ACHN (cell line): ENCODE data around the gene ZDHHC5.
"Not testable (repeated sequence)": the region's sequence is repeated elsewhere in the genome, so short reads cannot be mapped to it uniquely, and the experiment has no call there.

ENCODE experiments used
- DNase-seq: peaks from one replicate; pipeline ENCODE4 v3.0.0-alpha.2; 2015
- in situ Hi-C: cut with HindIII; loops from 2 replicates; pipeline ENCODE4 v1.10.0; 2017; ENCODE audit warnings: low sequenced_read_pairs, low pct_ligation_motif_present, low pct_unique_long_range_greater_than_20kb

ZDHHC5 gene

DNA sequence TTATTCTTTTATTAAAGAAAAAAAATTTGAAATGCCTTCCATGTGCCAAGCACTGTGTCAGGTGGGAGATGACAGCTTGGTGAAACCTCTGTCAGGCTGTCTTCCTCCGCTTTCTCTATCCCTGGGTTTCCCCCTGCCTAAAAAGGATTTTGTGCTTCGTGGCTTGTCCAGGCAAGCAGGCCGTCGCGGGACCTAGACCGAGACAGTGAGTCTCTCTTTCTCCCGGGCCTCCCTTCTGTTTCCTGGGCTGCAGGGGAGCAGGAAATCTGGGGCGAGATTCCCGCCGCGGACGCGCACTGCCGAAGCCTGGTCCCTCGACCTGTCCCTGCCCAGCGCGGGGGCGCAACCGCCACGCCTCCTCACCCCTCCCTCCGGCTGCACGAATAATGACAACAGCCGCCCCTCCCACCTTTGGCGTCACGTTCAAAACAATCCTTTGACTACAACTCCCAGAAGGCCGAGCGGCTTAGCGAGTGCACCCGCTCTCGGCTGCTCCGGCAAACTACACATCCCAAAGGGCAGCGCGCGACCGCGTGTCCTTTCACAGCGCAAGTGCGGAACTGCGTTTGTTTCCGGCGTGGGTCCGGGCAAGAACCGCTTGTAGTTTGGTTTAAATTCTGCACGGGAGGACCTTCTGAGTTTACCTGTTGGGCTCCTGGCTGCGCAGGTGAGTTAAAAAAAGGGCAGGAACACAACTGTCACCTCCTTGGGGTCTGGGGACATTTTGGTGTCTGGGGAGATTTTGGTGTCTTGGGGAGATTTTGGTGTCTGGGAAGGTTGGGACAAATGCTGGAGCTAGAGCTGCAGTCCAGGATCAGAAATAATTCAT lies 10.5 kb upstream of the ZDHHC5 start, which contains the start of gene CLP1:
Gene CLP1, plus strand, starts transcription at position 569 of the 829 bp plus-strand sequence. CDS start 1,715 bp downstream, outside the sequence.
- peak; percentile 98 for DNase-seq
- in situ Hi-C loops = no loop called here

DNA sequence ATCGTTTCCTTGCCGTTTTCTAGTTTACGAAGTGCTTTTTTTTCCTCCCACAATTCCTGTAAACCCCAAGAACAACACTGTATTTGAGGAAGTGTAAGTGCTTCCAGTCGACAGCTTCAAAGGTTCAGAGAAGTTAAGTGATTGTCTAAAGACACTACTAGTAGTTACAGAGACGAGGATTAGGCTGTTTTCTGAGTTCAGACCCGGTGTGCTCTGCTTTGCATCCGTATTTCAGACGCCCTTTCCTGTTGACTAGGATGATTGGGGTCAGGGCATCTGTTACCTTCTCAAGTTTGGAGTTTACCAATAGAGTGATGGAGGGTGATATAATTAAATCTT lies 9.9 kb upstream of the ZDHHC5 start:
- in situ Hi-C loops = no loop called here

DNA sequence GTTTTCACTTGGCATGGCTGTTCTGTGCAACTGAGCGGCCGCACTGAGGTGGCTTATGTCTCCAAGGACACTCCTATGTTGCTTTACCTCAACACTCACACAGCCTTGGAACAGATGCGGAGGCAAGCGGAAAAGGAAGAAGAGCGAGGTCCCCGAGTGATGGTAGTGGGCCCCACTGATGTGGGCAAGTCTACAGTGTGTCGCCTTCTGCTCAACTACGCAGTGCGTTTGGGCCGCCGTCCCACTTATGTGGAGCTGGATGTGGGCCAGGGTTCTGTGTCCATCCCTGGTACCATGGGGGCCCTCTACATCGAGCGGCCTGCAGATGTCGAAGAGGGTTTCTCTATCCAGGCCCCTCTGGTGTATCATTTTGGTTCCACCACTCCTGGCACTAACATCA lies 8.2 kb upstream of the ZDHHC5 start:
- DNase-seq = no peak
- in situ Hi-C loops = no loop called here

More for the DNA sequence above, 9.9 kb upstream of the ZDHHC5 start:
- no peak for DNase-seq

DNA sequence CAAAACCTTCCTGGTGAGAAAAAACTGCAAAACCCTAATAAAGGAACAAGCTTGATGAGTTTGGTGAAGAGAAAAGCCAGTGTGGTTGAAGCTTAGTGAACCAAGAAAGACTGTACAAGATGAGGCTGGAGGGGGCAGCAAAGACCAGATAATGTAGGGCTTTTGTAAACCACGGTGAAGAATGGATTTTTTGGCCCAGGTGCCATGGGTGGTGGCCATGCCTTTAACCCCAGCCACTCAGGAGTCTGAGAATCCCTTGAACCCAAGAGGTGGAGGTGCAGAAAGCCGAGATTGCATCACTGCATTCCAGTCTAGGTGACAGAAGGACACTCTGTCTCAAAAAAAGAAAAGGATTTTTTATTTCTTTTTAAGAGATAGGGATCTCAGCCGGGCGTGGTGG lies 5.0 kb upstream of the ZDHHC5 start:
- in situ Hi-C loops = no loop called here
- peak; percentile 39 for DNase-seq

DNA sequence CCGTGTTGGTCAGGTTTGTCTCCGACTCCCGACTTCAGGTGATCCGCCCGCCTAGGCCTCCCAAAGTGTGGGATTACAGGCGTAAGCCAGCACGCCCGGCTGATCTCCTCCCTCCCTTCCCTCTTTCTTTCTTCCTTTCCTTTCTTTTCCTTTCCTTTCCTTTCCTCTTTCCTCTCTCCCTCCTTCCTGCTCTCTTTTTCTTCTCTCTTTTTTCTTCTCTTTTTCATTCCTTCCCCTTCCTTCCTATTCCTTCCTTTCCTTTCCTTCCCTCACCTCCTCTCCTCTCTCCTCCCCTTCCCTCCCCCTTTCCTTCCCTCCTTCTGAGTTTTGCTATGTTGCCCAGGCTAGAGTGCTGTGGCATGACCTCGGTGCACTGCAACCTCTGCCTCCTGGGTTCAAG lies 3.9 kb upstream of the ZDHHC5 start:
- in situ Hi-C loops = no loop called here
- DNase-seq = no peak

DNA sequence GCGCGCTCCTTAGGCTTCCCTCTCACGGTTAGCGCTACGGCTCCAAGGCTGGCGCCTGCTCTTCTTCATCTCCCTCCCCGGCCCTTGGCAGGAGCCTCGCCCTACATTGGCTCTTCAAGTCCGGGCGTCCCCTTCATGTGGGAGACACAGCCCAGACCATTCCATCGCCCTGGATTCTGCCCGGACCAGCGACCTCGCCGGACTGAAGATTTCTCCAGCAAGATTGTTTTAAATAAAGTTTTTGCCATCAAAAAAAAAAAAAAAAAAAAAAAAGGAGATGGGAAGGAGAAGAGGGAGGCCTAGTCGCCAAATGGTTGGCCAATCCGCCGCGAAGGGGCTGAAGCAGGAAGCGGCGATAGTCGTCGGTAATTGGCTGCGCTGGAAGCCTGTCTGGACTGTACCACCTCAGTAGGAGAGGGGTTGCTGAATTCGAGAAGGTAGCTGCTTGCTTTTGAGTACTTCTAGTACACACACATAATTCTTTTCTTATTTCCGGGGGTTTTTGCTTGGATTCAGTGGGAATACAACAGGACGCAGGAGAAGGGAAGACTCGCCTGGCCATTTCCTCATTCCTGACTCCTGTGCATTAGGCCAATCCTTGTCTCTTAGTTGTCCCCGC lies 688 bp upstream of the ZDHHC5 start:
- DNase-seq = peak; percentile 96
- in situ Hi-C loops = no loop called here

DNA sequence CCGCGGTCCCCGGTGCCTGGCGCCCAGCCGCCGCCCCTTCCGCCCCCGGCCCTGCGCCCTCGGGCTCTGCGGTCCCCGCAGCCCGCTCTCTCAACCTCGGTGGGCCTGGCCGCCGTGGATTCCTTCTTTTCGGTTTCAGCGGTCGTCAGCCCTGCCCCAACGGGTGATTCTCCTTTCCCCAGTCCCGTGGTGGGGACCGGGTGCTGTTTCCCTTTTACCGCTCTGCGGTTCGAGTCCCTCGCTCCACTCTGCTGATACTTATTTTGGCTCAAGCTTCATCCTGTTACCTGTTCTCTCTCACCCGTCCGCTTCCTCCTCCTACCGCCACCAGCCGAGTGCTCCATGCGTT lies 494 bp downstream of the ZDHHC5 start:
- DNase-seq = no peak
- in situ Hi-C loops = no loop called here

DNA sequence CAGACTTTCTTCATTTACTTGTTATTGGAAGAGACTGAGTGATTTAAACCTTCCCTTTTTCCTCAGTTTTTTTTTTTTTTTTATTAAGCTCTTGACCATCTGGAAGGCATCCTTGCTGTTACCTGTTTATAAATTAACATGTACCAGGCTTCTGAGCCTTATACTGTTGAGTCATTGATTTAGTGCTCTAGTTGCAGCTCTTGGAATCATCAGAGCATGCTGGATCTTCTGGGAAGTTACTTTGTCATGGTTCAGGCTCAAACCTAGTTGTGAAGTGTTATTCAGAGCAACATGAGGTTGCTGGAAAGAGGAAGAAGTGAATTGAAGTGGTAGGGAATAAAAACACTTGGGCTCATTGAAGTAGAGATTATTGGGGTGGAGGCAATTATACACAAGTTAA lies 6.3 kb downstream of the ZDHHC5 start:
- DNase-seq = peak; percentile 81
- in situ Hi-C loops = no loop called here

DNA sequence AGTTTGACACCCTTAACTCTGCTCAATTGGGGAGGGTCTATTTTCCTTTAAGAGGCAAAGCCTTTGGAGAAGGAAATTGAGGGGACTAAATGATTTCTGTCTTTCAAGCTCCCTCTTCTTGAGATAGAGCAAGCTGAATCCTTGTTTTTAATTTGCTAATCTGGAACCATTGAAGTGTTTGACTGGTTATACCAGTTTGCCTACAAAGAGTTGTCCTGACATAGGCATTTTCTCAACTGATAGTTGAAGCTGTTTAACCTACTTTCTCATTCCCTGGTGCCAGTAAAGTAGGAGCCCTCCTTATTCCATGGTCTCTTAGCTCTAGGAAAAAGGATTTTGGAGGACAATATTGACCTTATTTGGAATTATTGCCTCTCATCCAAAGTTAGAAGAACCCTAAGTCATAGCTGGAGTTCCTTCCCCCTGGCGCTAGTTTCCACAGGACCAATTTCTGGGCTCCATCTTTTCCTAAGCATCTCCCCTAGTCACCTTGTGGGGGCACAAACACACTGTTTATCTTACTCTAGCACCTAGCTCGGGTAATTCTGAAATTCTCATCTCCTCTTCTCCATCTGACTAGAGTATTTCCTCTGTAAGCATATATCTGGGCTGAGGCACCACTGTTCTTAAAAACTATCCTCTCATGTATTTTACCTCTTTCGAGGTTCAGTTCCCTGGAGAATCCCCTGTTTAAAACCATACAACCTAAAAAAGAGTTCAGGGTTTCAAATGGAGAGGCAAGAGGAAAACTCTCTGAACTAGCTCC lies 7.4 kb downstream of the ZDHHC5 start:
- DNase-seq = no peak
- in situ Hi-C loops = no loop called here

DNA sequence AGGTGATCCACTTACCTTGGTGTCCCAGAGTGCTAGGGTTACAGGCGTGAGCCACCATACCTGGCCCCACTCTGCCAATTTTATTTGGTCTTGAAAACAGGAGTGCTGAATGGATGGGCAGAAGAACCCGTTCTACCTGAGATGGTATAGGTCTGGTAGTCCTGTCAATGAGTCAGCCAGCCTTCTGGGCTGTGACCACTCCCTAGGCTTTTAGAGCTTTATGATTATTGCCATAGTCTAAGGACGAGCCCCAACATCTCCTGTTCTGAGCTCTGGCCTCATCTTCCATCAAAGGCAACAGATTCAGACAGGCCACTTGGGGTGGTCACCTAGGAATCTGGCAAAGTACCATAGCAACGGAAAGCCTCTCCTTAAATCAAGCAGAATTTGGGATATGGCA lies 11.5 kb downstream of the ZDHHC5 start:
- in situ Hi-C loops = no loop called here
- no peak for DNase-seq

DNA sequence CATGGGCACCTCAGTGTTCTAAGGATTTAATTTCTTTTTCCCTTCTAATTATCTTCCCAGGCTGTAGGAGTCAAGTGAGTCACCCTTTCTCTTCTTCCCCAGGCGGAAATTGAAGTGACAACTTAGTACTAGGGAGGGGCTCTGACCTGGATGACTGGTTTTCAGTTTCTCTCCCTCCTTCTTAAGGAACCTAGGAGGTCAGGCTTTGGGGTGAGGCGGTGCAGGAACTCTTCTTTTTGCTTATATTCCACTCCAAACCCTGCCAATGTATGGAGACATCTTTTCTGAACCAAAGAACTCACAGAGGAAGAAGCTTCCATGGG lies 12.6 kb downstream of the ZDHHC5 start:
- in situ Hi-C loops = no loop called here
- DNase-seq = peak; percentile 35

DNA sequence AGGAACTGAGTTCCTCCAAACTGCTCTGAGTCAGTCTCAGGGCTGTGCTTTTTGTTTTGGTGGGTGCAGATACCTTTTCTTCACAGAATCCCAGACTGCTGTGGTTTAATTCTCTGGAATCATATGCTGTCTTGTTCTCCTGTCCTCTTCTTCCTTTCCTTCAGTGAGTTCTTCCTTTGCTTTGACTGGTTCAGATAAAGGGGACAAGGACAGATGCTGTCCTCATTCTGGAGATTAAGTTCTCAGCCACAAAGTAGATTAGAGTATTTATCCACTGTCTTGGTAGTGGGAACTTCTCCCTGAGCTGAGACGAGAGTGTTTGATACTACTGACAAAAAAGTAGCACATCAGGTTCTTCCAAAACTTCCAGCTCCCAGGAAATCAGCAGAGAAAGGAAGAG lies 13.3 kb downstream of the ZDHHC5 start:
- in situ Hi-C loops = no loop called here
- no peak for DNase-seq

DNA sequence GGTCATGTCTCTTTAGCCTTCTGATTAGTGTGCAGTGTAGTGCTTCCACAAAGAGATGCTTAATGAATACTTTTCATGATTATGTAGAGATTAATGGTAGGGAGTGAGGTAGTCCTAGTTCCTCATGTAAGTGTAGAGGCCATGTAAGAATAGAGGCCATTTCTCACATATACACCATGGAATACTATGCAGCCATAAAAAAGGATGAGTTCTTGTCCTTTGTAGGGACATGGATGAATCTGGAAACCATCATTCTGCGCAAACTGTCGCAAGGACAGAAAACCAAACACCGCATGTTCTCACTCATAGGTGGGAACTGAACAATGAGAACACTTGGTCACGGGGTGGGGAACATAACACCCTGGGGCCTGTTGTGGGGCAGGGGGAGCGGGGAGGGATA lies 22.6 kb downstream of the ZDHHC5 start:
- DNase-seq, in situ Hi-C loops: not testable (repeated sequence)

DNA sequence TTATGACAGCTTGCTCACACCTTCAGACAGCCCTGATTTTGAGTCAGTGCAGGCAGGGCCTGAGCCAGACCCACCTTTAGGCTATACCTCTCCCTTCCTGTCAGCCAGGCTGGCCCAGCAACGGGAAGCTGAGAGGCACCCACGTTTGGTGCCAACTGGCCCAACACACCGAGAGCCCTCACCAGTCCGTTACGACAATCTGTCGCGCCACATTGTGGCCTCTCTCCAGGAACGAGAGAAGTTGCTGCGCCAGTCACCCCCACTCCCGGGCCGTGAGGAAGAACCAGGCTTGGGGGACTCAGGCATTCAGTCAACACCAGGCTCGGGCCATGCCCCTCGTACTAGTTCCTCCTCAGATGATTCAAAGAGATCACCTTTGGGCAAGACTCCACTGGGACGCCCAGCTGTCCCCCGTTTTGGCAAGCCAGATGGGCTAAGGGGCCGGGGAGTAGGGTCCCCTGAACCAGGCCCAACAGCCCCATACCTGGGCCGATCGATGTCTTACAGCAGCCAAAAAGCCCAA lies 31.0 kb downstream of the ZDHHC5 start:
- no peak for DNase-seq
- in situ Hi-C loops = no loop called here

DNA sequence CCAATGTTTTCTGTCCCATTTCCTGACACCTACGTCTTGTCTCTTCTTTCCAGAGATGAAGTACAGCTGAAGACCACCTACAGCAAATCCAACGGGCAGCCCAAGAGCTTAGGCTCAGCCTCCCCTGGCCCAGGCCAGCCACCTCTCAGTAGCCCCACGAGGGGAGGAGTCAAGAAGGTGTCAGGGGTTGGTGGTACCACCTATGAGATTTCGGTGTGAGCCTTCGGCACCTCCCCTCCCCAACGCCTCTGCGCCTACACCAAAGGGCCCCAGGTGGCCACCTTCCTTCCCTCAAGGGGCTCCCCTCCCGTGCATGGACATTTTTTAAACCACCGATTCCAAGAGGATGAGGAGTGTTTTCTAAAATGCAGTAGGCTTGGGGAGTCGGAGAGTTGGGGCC lies 31.9 kb downstream of the ZDHHC5 start:
- in situ Hi-C loops = no loop called here
- no peak for DNase-seq

DNA sequence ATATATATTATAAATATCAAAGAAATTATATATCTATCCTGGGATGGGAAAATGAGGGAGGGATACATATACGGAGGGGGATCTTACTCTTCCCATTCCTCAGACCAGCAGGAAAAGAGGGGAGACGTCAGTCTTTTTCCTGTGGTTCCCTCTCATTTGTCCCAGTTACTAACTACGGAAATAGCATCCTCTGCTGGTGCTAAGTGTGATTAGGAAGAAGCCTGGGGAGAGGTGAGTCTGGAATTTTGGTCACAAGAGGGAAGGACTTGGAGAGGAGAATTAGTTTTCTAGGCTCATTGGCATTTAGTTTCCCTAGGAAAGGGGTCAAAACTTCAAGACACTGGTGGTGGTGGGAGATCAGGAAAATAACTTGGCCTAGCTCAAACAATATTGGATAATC lies 32.5 kb downstream of the ZDHHC5 start:
- DNase-seq = no peak
- in situ Hi-C loops = no loop called here

DNA sequence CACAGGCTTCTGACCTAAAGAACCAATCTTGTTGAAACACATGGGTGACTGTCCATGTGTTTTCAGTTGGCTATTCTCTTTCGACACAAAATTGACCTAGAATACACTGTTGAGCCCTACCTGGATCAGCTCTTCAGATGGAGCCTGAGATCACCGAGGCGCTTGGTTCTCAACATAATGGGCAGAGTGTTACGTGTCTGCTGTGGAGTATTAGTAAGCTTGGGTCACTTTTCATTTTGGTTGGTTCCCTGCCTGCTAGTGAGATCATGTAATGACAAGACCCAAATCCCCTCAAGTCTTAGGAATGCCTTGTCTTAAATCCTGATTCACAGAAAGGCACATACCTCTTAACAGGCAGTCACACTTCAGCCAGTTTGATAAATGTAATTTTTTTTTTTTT lies 35.4 kb downstream of the ZDHHC5 start:
- in situ Hi-C loops = no loop called here
- no peak for DNase-seq

DNA sequence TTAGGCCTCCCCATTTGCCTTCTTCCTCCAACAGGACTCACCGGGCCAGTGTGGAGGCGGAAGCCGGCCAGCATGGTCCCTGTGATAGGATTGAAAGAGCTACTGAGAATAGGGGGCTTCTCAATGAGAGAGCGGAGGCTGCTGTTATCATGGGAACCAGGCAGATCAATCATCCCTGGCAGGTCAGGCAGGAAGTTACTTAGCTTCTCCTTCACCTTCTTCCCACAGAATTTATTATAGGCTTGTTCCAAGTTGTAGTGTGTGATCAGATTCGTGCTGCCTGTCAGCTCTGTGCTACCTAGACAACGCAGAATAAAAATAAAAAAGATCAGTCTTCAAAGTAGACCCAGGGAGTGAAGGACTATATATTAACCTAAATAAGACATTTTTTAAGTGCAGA lies 37.0 kb downstream of the ZDHHC5 start:
- in situ Hi-C loops = no loop called here

DNA sequence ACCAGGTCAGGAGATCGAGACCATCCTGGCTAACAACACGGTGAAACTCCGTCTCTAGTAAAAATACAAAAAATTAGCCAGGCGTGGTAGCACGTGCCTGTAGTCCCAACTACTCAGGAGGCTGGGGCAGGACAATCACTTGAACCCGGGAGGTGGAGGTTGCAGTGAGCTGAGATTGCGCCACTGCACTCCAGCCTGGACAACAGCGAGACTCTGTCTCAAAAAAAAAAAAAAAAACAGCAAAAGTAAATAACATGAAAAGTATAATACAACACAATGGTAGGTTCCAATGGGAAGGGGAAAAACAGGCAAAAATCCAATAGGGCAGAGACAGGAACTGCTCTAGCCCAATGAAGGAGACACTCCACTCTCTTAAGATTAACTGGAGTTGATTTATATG lies 37.5 kb downstream of the ZDHHC5 start:
- in situ Hi-C loops, DNase-seq: not testable (repeated sequence)

More for the DNA sequence above, 37.0 kb downstream of the ZDHHC5 start:
- no peak for DNase-seq
